OCI-LY1 (cell line): ENCODE results near the gene RAPH1.

Experiments used
- H2AFZ ChIP-seq: fragments of 200-600 bp; sonication (generic), shearing (Covaris generic); 2 replicates; pipeline ENCODE4 v1.6.0; 2014; ENCODE audit warnings: antibody characterized with exemption, mild to moderate bottlenecking, low read length
- H3F3A ChIP-seq: fragments of 200-600 bp; sonication (generic), shearing (Covaris generic); 2 replicates; pipeline ENCODE4 v1.6.0; 2014; ENCODE audit warnings: mild to moderate bottlenecking, antibody characterized with exemption, low read length, moderate library complexity; ENCODE audit not compliant: insufficient read depth
- H3K27ac ChIP-seq: fragments of 200-600 bp; sonication (generic); 2 replicates; pipeline ENCODE4 v1.5.1; 2014; ENCODE audit warnings: low read length, mixed run types, mild to moderate bottlenecking, low read depth; ENCODE audit not compliant: poor library complexity, severe bottlenecking
- H3K27me3 ChIP-seq: fragments of 200-600 bp; sonication (generic); 2 replicates; pipeline ENCODE4 v1.6.0; 2014; ENCODE audit warnings: antibody characterized with exemption, mild to moderate bottlenecking, low read length, moderate library complexity; ENCODE audit not compliant: insufficient read depth
- H3K36me3 ChIP-seq: fragments of 200-600 bp; sonication (generic); 2 replicates; pipeline ENCODE4 v1.6.1; 2014; ENCODE audit warnings: mild to moderate bottlenecking, antibody characterized with exemption, low read length, moderate library complexity, mixed read lengths; ENCODE audit not compliant: insufficient read depth
- H3K4me1 ChIP-seq: fragments of 200-600 bp; sonication (generic); 2 replicates; pipeline ENCODE4 v1.5.1; 2014; ENCODE audit warnings: mild to moderate bottlenecking, low read length, moderate library complexity; ENCODE audit not compliant: insufficient read depth, severe bottlenecking
- H3K4me2 ChIP-seq: fragments of 200-600 bp; sonication (generic), shearing (Covaris generic); 2 replicates; pipeline ENCODE4 v1.6.1; 2014; ENCODE audit warnings: low read length
- H3K4me3 ChIP-seq: fragments of 200-600 bp; sonication (generic); 2 replicates; pipeline ENCODE4 v1.5.1; 2014; ENCODE audit warnings: low read length, low read depth, mild to moderate bottlenecking, mixed read lengths; ENCODE audit not compliant: poor library complexity, severe bottlenecking
- H3K79me2 ChIP-seq: fragments of 200-600 bp; shearing (Covaris generic); 2 replicates; pipeline ENCODE4 v1.6.1; 2016; ENCODE audit warnings: mixed run types, low read length, mixed read lengths; ENCODE audit not compliant: insufficient read depth
- H3K9ac ChIP-seq: fragments of 200-600 bp; sonication (generic), shearing (Covaris generic); 2 replicates; pipeline ENCODE4 v1.6.1; 2014; ENCODE audit warnings: mild to moderate bottlenecking, low read length, mixed read lengths
- H3K9me2 ChIP-seq: fragments of 200-600 bp; sonication (generic), shearing (Covaris generic); 2 replicates; pipeline ENCODE4 v1.6.1; 2014; ENCODE audit warnings: low read depth, mild to moderate bottlenecking, low read length, mixed read lengths
- H3K9me3 ChIP-seq: fragments of 200-600 bp; shearing (Covaris generic); 2 replicates; pipeline ENCODE4 v1.6.1; 2014; ENCODE audit warnings: low read length, mixed read lengths
- H4K20me1 ChIP-seq: fragments of 200-600 bp; sonication (generic), shearing (Covaris generic); 2 replicates; pipeline ENCODE4 v1.6.0; 2016; ENCODE audit warnings: mild to moderate bottlenecking, low read length; ENCODE audit not compliant: insufficient read depth
- EZH2 ChIP-seq: fragments of 200-600 bp; sonication (generic), shearing (Covaris generic); IDR thresholded peaks from 2 replicates; pipeline ENCODE4 v1.8.0; 2017; ENCODE audit warnings: borderline replicate concordance, mixed run types, mild to moderate bottlenecking, antibody characterized with exemption, low read length, moderate library complexity, mixed read lengths
- TF ChIP-seq, protein P1 (sequence below): fragments of 200-600 bp; sonication (generic), shearing (Covaris generic); IDR thresholded peaks from 2 replicates; pipeline ENCODE4 v1.5.1; 2017; ENCODE audit warnings: mild to moderate bottlenecking, antibody characterized with exemption, low read length, moderate library complexity, mixed read lengths

Gene RAPH1

DNA sequence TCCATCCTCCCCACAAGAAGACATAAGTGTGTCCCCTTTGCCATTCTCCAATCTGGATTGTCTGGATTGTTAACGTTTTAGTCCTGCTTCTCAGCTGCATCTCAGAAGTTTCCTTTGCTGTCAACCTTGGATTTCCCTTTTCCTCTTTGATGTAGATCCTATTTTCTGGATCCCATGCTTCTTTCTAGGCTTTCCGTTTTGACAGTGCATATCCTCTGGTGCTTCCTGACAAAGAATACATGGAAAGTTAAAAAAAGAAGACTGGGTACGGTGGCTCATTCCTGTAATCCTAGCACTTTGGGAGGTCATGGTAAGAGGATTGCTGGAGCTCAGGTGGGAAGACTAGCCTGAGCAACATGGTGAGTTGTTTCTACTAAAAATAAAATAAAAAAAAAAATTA is 180.1 kb downstream of the RAPH1 start:
- Histone ChIP-seq H3K9me2 (no peaks in the 10 kb centered on the region), H4K20me1 (no peaks in the 10 kb centered on the region), H3K9me3 (peaks cover 3% of the 10 kb centered on the region; the same call in 1 of the 2 replicates), H3F3A (no peaks in the 10 kb centered on the region), H2AFZ (no peak overlapping the region), H3K27me3 (no peaks in the 10 kb centered on the region), H3K36me3 (no peaks in the 10 kb centered on the region), H3K4me2 (no peak overlapping the region), H3K27ac (no peak overlapping the region), H3K4me3 (no peak overlapping the region), H3K79me2 (no peaks in the 10 kb centered on the region), H3K9ac (no peak overlapping the region), H3K4me1 (no peaks in the 10 kb centered on the region)
- TF ChIP-seq, protein P1, sequence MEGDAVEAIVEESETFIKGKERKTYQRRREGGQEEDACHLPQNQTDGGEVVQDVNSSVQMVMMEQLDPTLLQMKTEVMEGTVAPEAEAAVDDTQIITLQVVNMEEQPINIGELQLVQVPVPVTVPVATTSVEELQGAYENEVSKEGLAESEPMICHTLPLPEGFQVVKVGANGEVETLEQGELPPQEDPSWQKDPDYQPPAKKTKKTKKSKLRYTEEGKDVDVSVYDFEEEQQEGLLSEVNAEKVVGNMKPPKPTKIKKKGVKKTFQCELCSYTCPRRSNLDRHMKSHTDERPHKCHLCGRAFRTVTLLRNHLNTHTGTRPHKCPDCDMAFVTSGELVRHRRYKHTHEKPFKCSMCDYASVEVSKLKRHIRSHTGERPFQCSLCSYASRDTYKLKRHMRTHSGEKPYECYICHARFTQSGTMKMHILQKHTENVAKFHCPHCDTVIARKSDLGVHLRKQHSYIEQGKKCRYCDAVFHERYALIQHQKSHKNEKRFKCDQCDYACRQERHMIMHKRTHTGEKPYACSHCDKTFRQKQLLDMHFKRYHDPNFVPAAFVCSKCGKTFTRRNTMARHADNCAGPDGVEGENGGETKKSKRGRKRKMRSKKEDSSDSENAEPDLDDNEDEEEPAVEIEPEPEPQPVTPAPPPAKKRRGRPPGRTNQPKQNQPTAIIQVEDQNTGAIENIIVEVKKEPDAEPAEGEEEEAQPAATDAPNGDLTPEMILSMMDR = no peak
- TF ChIP-seq EZH2 = no peak

DNA sequence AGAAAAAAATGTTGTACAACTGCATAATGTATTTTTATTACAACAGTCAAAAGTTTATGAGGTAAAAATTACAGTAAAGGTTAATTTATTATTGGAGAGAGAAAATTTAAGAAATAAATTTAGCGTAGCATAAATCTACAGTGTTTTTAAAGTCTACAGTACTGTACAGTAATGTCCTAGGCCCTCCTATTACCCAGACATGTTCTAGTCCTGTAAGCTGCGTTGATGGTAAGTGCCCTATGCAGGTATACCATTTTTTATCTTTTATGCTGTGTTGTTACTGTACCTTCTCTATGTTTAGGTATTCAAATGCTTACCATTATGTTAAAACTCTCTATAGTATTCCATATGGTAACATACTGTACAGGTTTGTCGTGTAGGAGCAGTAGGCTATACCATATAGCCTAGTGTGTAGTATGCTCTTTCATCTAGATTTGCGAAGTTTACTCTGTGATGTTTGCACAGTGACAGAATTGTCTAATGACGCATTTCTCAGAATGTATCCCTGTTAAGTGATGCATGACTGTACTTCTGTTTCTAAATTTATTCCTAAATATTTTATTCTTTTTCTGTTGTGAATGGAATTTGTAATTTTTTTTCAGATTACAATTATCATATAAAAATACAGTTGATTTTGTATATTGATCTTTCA is 182.4 kb downstream of the RAPH1 start:
- Histone ChIP-seq H4K20me1 (no peaks in the 10 kb centered on the region), H2AFZ (no peak overlapping the region), H3K4me3 (no peak overlapping the region), H3K27ac (no peak overlapping the region), H3K9ac (no peak overlapping the region), H3K36me3 (no peaks in the 10 kb centered on the region), H3K9me3 (no peaks in the 10 kb centered on the region), H3K4me1 (no peaks in the 10 kb centered on the region), H3F3A (no peaks in the 10 kb centered on the region), H3K9me2 (no peaks in the 10 kb centered on the region), H3K4me2 (no peak overlapping the region), H3K79me2 (no peaks in the 10 kb centered on the region), H3K27me3 (no peaks in the 10 kb centered on the region)
- no peak for TF ChIP-seq EZH2
- TF ChIP-seq, protein P1 = no peak

DNA sequence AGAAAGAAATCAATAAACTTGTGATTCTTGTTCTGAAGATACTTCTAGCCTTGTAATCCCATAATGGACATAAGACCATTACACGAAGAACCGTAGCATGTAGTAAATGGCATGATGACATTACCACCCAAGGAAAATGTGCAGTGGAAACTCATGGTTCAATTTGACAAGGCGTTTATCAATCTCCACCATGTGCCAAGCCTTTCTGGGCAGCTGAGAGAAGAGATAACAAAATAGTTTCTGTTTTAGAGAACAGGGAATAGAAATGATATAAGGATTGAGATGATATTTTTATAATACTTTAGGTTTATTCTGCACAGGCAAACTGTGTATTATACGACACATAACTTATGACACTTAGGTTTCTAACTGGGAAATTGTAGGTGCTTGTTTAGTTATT is 187.7 kb downstream of the RAPH1 start:
- Histone ChIP-seq H3K9ac (no peak overlapping the region), H3K79me2 (no peaks in the 10 kb centered on the region), H3K9me2 (no peaks in the 10 kb centered on the region), H3K9me3 (no peaks in the 10 kb centered on the region), H3K4me2 (no peak overlapping the region), H3K27me3 (no peaks in the 10 kb centered on the region), H3K4me1 (no peaks in the 10 kb centered on the region), H3K36me3 (peaks cover 4% of the 10 kb centered on the region; the same call in 1 of the 2 replicates), H3K4me3 (no peak overlapping the region), H3K27ac (no peak overlapping the region), H3F3A (no peaks in the 10 kb centered on the region), H4K20me1 (no peaks in the 10 kb centered on the region), H2AFZ (no peak overlapping the region)
- no peak for TF ChIP-seq EZH2
- TF ChIP-seq, protein P1 = no peak
